Activated effector memory CD4-positive, alpha-beta T cell treated with anti-CD3 and anti-CD28 coated beads, Interleukin-2, amount 50 U/mL, for 16 hours (primary cell): ENCODE data around the gene MBTD1.

Source experiments
- DNase-seq: peaks from one replicate; pipeline ENCODE4 v3.0.0-alpha.2; 2020

The MBTD1 gene

GRCh38 chr17:51142597-51142996, 117.3 kb downstream of the MBTD1 start:
- DNase-seq = no peak

GRCh38 chr17:51135956-51136355, 123.9 kb downstream of the MBTD1 start:
- no peak for DNase-seq

- no peak for DNase-seq
These were observed 126.5 kb downstream of the MBTD1 start for GRCh38 chr17:51133365-51133764.

GRCh38 chr17:51132964-51133319, 126.9 kb downstream of the MBTD1 start:
- no peak for DNase-seq

GRCh38 chr17:51128076-51128475, 131.8 kb downstream of the MBTD1 start:
- DNase-seq = no peak
